Skeletal muscle tissue (tissue), 4 donors: Measurements from ENCODE around the gene WDR86. TPM values are rescaled to one million over a fixed set of nuclear protein-coding genes. Genes with fewer than 3 reads are reported as not detected.

Source experiments
- H3K27ac ChIP-seq: one replicate; pipeline ENCODE4 v1.7.0; 2013; ENCODE audit warnings: mild to moderate bottlenecking, low read depth, low read length, inconsistent platforms
- H3K27me3 ChIP-seq, 3 donors: one replicate each; pipeline ENCODE4 v1.7.0; 2013; ENCODE audit warnings: low read length in 3 of 3; ENCODE audit not compliant: control insufficient read depth in 3 of 3, insufficient read depth in 3 of 3
- H3K36me3 ChIP-seq, 3 donors: one replicate each; pipeline ENCODE4 v1.7.0; 2013; ENCODE audit warnings: low read length in 3 of 3; ENCODE audit not compliant: control insufficient read depth in 3 of 3, insufficient read depth in 3 of 3
- H3K4me1 ChIP-seq, 3 donors: one replicate each; pipeline ENCODE4 v1.7.0; 2013; ENCODE audit warnings: low read length in 3 of 3, mild to moderate bottlenecking in 3 of 3; ENCODE audit not compliant: control insufficient read depth in 3 of 3, insufficient read depth in 3 of 3
- H3K4me3 ChIP-seq, 3 donors: one replicate each; pipeline ENCODE4 v1.7.0; 2013; ENCODE audit warnings: low read length in 3 of 3
- H3K9ac ChIP-seq, 3 donors: one replicate each; pipeline ENCODE4 v1.7.0; 2013; ENCODE audit warnings: low read length in 3 of 3, mild to moderate bottlenecking in 3 of 3, moderate library complexity in 2 of 3, low read depth in 1 of 3
- H3K9me3 ChIP-seq, 3 donors: one replicate each; pipeline ENCODE4 v1.7.0; 2013; ENCODE audit warnings: low read length in 3 of 3; ENCODE audit not compliant: control insufficient read depth in 3 of 3
- total RNA-seq: library from RNA; depleted of rRNA; stranded (reverse); fragments of >200 nt; gene quantifications from one replicate; pipeline ENCODE4 v1.2.3, GENCODE V29; 2014
- donor health status: Osteomylitis.

WDR86 gene
- total RNA-seq, 1 donor from 2014 or later = 4.7 TPM

DNA sequence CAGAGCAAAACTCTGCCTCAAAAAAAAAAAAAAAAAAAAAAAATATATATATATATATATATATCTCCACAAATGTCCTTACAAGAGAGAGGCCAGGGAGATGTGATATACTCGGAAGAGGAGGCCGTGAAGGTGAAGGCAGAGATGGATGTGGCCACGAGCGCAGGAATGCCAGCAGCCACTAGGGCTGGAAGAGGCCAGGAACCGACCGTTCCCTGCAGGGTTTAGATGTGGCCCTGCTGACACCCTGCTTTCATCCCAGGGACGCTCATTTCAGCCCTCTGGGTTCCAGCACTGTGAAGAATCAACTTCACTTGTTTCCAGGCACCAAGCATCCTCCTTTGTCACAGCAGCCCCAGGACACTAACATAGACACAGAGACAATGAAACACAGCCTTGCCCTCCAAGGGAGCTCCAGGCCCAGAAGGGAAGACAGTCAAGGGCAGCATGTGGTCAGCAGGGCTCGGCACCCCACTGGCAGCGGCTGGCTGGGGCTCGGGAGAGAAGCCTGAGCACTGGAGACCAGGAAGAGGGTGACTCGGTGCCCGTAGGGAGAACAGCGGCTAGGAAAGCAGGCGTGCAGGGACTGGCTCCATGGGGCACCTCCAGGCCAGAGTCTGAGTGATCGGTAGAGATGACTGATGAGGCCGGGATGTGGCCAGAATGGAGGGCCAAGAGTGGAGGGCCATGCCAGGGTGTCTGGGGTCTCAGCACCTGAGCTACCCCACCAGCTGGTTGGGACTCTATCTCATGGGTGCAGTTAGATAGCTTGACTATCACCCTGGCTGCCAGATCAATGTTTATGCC is 7.6 kb downstream of the WDR86 start:
- Histone ChIP-seq H3K27ac (no peak overlapping the region), H3K4me3 (no peak overlapping the region), H3K9me3 (peaks cover 0 to 3% (median 0%) of the 10 kb centered on the region in 3 donors), H3K27me3 (peaks cover 3 to 20% (median 16%) of the 10 kb centered on the region in 3 donors), H3K36me3 (no peaks in the 10 kb centered on the region), H3K9ac (no peak overlapping the region), H3K4me1 (no peaks in the 10 kb centered on the region)

DNA sequence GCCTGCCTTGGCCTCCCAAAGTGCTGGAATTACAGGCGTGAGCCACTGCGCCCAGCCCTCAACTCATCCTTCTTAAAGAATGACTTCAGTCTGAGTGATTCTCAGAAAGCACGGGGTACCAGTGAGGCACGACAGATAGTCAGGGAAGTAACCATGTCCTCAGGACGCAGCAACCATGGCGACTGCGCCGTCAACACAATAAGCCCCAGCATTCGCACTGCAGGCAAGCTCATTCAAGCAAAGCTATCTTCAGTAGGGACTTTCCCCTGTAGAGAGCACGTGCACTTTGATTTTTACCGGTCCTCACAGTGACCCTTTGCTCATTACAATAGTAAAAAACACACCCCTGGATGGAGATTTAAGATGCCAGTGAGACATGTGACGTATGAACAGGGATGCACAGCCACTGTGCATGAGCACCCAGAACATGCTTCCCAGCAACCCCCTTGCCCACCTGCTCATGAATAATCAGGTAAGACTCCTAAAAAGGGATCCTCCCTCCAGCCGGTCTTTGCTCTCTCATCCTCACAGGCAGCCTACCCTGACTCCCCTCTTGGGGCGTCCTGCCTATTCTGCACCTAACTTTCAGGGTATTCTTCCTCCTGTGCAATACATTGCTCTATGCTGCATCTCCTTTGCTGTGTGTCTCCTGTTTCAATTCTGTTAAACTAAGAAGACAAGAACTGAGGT is 9.1 kb downstream of the WDR86 start:
- H3K36me3 ChIP-seq = no peaks in the 10 kb centered on the region

DNA sequence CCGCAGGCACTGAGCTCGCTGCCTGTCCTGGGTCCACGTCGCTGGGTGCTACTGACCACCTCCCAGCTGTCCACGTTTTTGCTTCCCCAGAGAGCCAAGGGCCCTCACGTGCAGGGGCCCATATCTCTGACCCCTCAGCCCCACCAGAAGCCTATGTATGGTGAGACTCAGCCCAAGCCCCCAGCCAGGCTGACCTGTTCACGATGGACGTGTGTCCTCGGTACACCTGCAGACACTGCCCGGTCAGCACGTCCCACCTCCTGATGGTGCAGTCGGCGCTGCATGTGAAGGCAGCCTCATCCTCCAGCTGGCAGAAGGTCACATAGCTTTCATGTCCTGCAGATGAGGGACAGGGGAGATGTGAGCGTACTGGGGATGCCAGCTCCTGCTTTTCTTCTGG is 9.9 kb downstream of the WDR86 start:
- H3K27me3 ChIP-seq = peaks cover 0 to 25% (median 11%) of the 10 kb centered on the region in 3 donors
- no peak overlapping the region for H3K9ac ChIP-seq
- no peak overlapping the region for H3K27ac ChIP-seq
- no peak overlapping the region for H3K4me3 ChIP-seq
- H3K4me1 ChIP-seq = no peaks in the 10 kb centered on the region
- no peaks in the 10 kb centered on the region for H3K36me3 ChIP-seq
- H3K9me3 ChIP-seq = peaks cover 0 to 3% (median 0%) of the 10 kb centered on the region in 3 donors

More for the DNA sequence above, 9.1 kb downstream of the WDR86 start:
- Histone ChIP-seq H3K4me1 (no peaks in the 10 kb centered on the region), H3K9ac (no peak overlapping the region), H3K27me3 (peaks cover 0 to 20% (median 16%) of the 10 kb centered on the region in 3 donors), H3K27ac (no peak overlapping the region), H3K4me3 (no peak overlapping the region), H3K9me3 (peaks cover 0 to 3% (median 0%) of the 10 kb centered on the region in 3 donors)

DNA sequence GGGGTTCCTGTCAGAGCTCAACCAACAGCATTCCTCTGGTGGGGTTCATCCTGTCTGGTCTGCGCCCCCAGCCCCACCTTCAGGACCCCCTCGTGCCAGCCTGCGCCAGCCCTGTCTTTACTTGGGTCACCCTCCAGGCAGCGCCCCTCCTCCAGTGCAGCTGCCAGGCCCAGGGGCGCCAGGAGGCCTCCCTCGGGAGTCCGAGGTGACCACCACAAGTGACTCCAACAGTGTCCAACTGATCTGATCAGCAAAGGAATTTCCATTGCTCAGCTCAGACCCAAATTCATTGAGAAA is 10.6 kb downstream of the WDR86 start:
- Histone ChIP-seq H3K27me3 (peaks cover 0 to 31% (median 7%) of the 10 kb centered on the region in 3 donors), H3K36me3 (no peaks in the 10 kb centered on the region), H3K9me3 (peaks cover 0 to 3% (median 0%) of the 10 kb centered on the region in 3 donors), H3K4me1 (no peaks in the 10 kb centered on the region), H3K4me3 (no peak overlapping the region), H3K27ac (no peak overlapping the region), H3K9ac (no peak overlapping the region)

DNA sequence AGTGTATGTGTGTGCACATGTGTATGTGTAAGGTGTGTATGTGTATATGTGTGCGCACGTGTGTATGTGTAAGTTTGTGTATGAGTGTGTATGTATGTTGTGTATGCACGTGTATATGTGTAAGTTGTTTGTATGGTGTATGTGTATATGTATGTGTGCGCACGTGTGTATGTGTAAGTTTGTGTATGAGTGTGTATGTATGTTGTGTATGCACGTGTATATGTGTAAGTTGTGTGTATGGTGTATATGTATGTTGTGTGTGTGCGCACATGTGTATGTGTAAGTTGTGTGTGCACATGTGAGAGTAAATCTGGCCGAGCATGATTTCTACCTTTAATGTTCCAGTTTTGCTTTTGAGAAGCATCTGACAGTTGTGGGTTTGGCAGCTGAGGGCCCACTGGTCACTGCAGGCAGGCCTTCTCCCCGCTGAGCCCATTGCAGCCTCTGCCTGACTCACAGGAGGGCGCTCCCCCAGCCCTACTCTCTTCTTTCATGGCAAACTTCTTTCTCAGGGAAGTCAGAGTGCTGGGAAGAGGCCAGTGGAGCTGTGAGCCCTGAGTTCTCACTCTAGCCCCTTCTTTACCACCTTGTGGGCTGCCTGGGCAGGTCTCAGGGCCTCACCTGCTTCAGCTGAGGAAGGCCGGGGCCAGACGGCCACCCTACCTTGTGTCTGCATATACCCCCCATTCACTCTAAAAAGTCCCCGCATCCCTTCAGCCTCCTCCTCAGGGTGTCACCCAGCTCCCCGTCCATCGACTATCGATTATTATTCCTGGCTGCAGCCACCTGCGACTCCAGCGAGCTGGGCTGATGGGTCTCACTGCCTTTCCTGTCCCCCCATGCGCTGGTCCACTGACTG is 11.2 kb downstream of the WDR86 start:
- H3K27ac ChIP-seq = no peak overlapping the region
- peaks cover 0 to 3% (median 0%) of the 10 kb centered on the region in 3 donors for H3K9me3 ChIP-seq
- H3K36me3 ChIP-seq = no peaks in the 10 kb centered on the region
- H3K27me3 ChIP-seq = peaks cover 0 to 37% (median 7%) of the 10 kb centered on the region in 3 donors
- H3K4me1 ChIP-seq = no peaks in the 10 kb centered on the region
- no peak overlapping the region for H3K9ac ChIP-seq
- no peak overlapping the region for H3K4me3 ChIP-seq

DNA sequence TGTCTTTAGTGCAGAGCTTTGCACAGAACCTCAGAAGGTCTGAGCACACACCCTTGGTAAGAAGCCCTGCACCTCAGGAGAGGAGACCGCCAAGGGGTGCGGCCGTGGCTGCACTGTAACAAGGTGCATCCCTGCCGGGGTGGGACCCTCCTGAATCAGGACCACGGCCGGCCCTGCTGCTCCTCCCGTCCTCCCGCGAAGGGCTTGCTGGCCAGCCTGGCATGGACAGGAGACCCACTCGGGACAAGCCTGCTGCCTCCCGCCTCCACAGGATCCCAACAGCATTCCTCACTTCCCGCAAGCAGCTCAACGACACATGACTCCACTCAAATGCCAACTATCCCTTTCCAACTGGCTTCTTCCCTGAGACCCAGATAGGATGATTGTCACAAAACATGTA is 12.8 kb downstream of the WDR86 start:
- Histone ChIP-seq H3K4me1 (no peaks in the 10 kb centered on the region), H3K9ac (no peak overlapping the region), H3K4me3 (no peak overlapping the region), H3K36me3 (no peaks in the 10 kb centered on the region), H3K27me3 (peaks cover 3 to 50% (median 19%) of the 10 kb centered on the region in 3 donors), H3K27ac (no peak overlapping the region), H3K9me3 (peaks cover 0 to 3% (median 0%) of the 10 kb centered on the region in 3 donors)

DNA sequence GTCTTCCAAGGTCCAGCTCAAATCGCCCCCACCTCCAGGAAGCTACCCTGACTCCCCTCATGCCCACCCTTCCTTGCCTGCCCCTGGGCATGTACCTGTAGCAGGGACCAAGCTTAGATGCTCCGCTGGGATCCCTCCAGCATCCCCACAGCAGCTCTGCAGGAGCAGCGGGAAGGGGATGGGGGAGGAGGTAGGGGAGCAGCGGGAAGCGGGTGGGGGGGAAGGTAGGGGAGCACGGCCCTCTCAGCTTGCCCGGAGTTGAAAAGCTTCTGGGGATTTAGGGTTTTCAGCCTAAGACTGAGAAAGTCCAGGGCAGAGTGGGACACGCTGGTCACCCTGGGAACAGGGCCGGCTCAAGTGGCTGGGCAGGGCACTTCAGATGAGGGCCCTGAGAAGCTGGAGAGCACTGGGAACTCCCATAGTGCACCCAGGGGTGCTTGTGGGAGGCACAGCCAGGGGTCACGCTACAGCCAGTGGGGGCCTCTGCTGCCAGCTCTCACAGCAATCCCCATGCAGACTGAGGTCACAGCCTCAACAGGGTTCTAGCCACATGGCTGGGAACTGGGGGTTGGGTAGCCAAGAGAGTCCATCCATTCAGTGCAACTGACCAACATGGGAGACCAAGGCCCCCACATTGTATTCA is 13.4 kb downstream of the WDR86 start:
- peaks cover 0 to 3% (median 0%) of the 10 kb centered on the region in 3 donors for H3K9me3 ChIP-seq
- H3K9ac ChIP-seq = no peak overlapping the region
- H3K36me3 ChIP-seq = no peaks in the 10 kb centered on the region
- H3K4me3 ChIP-seq = no peak overlapping the region
- no peak overlapping the region for H3K27ac ChIP-seq
- no peaks in the 10 kb centered on the region for H3K4me1 ChIP-seq
- peaks cover 3 to 49% (median 19%) of the 10 kb centered on the region in 3 donors for H3K27me3 ChIP-seq

DNA sequence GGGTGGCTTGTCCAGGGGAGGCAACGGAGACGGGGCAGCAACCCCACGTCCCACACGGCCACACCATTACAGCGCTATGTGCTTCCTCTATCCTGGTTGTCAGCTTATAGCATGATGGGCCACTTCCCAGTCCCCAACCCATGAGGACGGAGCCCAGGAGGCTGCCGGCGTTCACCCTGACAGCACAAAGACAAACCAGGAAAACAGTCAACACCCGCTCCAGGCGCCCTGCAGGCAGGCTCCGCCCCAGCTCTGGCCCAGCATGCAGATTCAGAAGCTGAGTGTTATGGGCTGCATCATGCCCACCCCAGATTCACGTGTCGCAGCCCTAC is 14.8 kb downstream of the WDR86 start:
- H3K4me3 ChIP-seq = no peak overlapping the region
- H3K9me3 ChIP-seq = peaks cover 0 to 3% (median 0%) of the 10 kb centered on the region in 3 donors
- H3K4me1 ChIP-seq = no peaks in the 10 kb centered on the region
- H3K27ac ChIP-seq = no peak overlapping the region
- no peaks in the 10 kb centered on the region for H3K36me3 ChIP-seq
- peaks cover 3 to 47% (median 23%) of the 10 kb centered on the region in 3 donors for H3K27me3 ChIP-seq
- H3K9ac ChIP-seq = no peak overlapping the region

DNA sequence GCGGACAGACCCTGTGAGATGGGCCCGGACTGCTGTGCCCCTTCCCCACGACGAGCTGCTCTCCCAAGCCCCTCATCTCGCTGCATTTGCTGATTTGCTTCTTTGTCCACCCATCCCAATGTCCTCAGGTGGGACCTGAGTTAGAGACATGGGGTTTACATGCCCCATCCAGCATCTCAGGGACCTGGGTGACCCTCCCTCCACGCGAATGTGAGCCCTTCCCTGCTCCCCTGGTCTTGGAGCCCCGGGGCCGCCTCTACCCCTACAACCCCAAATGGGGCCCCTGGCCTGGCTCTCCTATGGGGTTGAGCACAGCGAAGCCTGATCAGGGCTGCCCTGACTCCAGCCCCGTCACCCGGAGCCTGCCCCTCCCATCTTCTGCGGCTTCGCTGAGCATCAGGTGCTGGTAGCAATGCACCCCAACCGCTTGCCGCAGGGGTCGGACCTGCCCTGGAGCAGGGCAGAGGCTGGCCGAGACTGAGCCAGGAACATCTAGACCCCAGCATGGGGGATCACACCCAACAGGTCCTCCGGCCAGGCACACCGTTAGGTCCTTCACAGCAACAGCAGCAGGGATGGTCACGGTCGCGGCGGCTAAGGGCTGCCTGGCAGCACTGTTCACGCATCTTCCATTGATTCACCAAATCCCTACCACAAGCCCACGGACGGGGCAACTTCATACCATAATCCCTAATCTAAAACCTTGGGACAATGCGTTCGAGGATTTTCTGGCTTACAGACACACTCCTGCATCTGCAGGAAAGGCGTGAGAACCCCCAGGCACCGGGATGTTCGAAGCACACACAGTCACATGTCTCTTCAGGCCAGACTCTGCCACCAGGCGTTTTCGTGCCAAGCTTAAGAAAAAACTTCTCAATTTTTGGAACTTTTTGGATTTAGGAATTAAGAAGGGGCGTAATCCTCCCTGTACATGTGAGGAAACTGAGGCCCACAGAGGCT is 15.5 kb downstream of the WDR86 start:
- H3K4me3 ChIP-seq = no peak overlapping the region
- H3K27me3 ChIP-seq = peaks cover 3 to 45% (median 19%) of the 10 kb centered on the region in 3 donors
- no peaks in the 10 kb centered on the region for H3K36me3 ChIP-seq
- H3K27ac ChIP-seq = no peak overlapping the region
- H3K4me1 ChIP-seq = no peaks in the 10 kb centered on the region
- H3K9ac ChIP-seq = no peak overlapping the region
- peaks cover 0 to 3% (median 0%) of the 10 kb centered on the region in 3 donors for H3K9me3 ChIP-seq
